HG03354 (cell line): ENCODE measurements around the gene RAB1A.
"Not testable (repeated sequence)": the region's sequence is repeated elsewhere in the genome, so short reads cannot be mapped to it uniquely, and the experiment has no call there.

Experiments
- ATAC-seq: cut with Tn5 transposase; IDR thresholded peaks from one replicate; pipeline ENCODE4 v1.9.1; 2021; ENCODE audit warnings: mild to moderate bottlenecking; ENCODE audit not compliant: unreplicated experiment, poor library complexity, severe bottlenecking

RAB1A gene

DNA sequence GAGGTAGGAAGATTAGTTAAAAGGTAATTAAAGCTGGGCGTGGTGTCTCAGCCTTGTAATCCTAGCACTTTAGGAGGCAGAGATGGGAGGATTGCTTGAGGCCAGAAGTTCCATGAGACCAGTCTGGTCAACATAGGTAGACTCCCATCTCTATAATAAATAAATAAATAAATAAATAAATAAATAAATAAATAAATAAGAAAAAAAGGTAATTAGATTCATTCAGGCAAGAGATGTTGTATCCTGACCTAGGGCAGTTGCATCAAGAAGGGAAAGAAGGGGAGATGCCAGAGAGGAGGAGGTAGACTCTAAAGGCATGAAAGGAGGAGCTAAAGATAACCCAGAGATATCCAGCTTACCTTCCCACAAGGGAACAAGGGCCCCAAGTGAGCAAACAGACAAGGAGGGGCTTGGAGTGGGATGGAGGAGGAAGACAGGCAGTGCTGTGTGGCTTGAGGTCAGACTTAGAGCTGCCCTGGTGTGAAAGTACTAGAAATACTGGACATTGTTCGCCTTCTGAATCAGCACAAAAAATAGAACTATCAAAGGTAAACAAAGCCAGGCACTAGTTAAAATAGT lies 7.4 kb upstream of the RAB1A start:
- no peak for ATAC-seq

- no peak for ATAC-seq
Measured at GRCh38 chr2:65136253-65136652, 6.3 kb upstream of the RAB1A start.

DNA sequence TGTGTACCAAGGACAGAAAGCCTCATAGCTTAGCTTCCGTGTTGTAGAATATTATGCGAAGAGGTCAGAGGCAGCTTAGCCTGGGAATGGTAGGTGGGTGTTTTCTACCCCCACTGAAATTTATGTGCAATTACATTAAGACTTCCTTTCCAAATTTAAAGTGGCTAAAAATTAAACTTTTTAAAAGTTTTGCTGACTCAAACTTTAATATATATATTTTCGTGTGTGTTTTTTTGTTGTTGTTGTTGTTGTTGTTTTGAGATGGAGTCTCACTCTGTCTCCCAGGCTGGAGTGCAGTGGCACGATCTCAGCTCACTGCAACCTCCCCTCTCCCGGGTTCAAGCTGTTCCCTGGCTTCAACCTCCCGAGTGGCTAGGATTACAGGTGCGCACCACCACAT lies 4.3 kb upstream of the RAB1A start:
- ATAC-seq: no peak

DNA sequence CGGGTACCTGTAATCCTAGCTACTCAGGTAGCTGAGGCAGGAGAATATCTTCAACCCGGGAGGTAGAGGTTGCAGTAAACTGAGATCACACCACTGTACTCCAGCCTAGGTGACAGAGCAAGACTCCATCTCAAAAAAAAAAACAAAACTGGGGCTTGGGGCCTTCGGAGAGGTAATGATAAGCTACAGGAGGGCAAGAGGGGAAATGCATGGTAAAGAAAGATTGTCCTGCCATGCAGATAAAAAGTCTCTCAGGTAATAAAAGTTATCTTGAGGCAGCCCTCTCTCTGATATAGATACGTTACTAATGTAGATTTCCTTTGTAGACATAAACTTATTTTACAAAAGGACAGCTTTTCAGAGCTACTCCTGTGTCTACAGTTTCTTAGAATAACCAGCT lies 3.7 kb upstream of the RAB1A start:
- ATAC-seq: no peak

- not testable (repeated sequence) for ATAC-seq
Measured at GRCh38 chr2:65132930-65133329, 3.0 kb upstream of the RAB1A start.

DNA sequence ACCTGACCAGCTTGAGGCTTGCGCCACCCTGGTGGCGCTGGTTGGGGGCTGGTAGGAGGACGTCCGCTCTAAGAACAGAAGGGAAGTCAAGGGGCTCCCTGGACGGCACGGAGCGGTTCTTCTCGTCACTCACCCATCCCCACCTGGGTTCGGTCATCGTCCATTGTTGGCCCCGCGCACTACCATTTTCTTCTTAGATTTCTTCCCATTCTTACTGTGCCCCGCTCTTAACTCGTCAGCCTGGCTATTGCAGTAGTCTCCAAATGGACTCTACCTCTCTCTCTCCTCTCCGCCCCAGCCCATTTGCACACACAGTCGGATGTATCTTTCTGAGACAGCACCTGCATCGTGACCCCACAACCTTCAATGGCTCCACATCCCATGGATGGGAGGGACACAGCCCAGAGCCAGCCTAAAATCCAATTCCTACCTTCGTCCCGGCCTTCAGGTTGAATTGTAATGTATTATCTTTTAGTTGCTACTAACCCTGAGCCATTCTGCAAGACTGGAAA lies 814 bp upstream of the RAB1A start:
- ATAC-seq: peak; percentile 36

DNA sequence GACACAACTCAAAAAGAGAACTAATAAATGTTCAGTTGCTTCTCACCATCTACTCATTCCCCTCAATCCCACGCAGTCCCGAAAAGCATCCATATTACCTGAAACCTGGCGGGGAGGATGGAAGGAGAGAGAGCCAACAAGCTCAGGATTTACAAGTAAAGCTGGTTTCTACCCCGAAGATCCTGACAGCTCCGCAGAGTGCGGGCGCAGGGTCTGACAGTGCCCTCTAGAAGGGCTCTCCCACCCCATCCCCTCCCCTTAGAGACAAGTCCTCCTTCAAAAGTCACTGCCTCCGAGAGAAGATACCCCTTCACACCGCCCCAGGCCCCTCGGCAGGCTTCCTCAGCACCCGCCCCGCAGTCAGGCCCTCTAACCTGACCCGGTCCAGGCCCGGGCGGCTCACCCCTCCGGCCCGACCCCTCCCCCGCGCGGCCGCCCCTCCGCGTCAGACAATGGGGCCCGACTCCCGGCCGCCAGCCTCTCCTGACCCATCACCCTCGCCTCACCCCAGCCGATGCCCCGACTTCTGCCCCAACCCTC lies 550 bp downstream of the RAB1A start:
- peak; percentile 9 for ATAC-seq

- no peak for ATAC-seq
Measured at GRCh38 chr2:65128297-65129190, 1.4 kb downstream of the RAB1A start.

DNA sequence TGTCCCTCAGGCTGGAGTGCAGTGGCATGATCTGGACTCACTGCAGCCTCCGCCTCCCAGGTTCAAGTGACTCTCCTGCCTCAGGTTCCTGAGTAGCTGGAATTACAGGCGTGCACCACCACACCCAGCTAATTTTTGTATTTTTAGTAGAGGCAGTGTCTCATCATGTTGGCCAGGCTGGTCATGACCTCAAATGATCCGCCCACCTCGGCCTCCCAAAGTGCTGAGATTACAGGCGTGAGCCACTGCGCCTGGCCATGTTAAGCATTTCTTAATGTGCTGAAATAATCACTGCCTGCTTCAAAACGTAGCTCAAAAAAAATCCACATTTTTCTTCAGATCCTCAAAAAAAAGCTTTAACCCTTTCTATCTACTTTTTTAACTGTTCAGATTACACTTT lies 4.4 kb downstream of the RAB1A start:
- not testable (repeated sequence) for ATAC-seq

DNA sequence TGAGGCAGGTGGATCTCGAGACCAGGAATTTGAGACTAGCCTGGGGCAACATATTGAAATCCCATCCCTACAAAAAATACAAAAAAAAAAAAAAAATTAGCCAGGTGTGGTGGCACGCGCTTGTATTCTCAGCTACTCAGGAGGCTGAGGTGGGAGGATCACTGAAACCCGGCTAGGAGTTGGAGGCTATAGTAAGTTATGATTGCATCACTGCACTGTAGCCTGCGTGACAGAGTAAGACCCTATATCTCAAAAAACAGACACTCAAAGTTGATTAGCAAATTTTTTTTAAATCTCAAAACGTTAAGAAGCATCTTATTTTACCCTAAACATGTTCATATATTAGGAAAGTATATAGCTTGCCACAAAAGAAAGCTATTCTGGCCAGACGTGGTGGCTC lies 7.6 kb downstream of the RAB1A start:
- ATAC-seq: no peak

DNA sequence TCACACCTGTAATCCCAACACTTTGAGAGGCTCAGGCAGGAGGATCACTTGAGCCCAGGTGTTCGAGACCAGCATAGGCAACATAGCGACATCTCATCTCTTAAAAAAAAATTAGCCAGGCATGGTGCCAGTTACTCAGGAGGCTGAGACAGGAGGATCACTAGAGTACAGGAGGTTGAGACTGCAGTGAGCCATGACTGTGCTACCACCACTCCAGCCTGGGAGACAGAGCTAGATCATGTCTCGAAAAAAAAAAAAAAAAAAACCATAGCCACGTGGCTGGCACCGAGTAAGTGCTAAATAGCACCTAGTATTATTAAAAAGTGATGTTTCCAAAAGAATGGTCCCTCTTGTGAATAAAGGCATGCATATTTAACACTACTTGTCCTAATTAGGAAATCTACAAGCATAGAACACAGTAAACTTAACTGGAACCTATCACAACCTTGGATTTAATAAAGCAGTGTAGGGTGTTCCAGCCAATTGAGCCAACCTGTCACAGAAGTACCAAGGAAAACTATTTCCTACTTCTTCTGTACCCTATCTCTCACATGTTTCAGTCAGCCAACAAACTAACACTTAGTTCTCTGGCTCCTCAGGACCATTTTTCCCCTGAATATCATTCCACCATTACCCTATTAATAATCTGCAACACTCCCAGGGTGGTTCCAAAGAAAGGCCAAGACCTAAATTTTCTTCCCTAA lies 8.8 kb downstream of the RAB1A start:
- ATAC-seq: no peak

- ATAC-seq: no peak
Measured at GRCh38 chr2:65116645-65117044, 13.3 kb downstream of the RAB1A start.

- ATAC-seq: no peak
Measured at GRCh38 chr2:65114921-65115320, 15.0 kb downstream of the RAB1A start.

- ATAC-seq: no peak
Measured at GRCh38 chr2:65113816-65114215, 16.1 kb downstream of the RAB1A start.

DNA sequence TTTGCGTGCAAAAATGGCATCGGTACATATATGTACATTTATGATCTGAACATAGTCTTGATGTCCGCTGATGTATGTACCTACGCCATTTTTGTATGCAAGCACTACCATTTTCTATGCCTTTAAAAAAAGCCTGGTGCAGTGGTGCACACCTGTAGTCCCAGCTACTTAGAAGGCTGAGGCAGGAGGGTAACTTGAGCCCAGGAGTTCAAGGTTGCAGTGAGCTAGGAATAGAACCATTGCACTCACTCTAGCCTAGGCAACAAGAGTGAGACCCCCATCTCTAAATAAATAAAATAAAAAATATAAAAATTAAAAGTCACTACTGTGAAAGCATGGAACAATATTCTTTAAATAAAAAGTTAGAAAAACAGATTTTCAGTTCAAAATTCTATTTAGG lies 16.7 kb downstream of the RAB1A start:
- no peak for ATAC-seq

GRCh38 chr2:65112633-65113032 lies 17.3 kb downstream of the RAB1A start:
- ATAC-seq: no peak

GRCh38 chr2:65108780-65109179 lies 21.1 kb downstream of the RAB1A start:
- no peak for ATAC-seq

DNA sequence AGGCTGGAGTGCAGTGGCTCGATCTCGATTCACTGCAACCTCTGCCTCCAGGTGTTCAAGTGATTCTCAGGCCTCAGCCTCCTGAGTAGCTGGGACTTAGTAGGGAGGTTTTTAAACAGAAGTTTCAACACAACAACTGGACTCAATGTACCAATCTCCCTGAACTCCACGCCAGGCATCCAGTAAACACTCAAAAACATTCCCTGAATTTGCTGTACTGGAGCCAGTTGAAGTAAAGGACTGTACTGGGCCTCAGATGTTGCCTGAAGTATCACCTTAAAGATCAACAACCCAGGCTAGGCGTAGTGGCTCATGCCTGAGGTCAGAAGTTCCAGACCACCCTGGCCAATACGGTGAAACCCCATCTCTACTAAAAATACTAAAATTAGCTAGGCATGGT lies 22.4 kb downstream of the RAB1A start:
- ATAC-seq: no peak

- ATAC-seq: no peak
Measured at GRCh38 chr2:65103013-65103715, 26.7 kb downstream of the RAB1A start.

- no peak for ATAC-seq
Measured at GRCh38 chr2:65101071-65101470, 28.8 kb downstream of the RAB1A start.
